Limb (tissue), 2 donors: ENCODE measurements around the gene CRTC3.
A peak's percentile ranks its signal among the peaks of the same experiment; 100 is the strongest.
"Not testable (repeated sequence)": the region's sequence is repeated elsewhere in the genome, so short reads cannot be mapped to it uniquely, and the experiment has no call there.

Experiments
- DNase-seq, 2 donors: peaks; one replicate each; pipeline ENCODE4 v3.0.0-alpha.2; 2016; ENCODE audit errors: extremely low spot score in 2 of 2

CRTC3 gene

DNA sequence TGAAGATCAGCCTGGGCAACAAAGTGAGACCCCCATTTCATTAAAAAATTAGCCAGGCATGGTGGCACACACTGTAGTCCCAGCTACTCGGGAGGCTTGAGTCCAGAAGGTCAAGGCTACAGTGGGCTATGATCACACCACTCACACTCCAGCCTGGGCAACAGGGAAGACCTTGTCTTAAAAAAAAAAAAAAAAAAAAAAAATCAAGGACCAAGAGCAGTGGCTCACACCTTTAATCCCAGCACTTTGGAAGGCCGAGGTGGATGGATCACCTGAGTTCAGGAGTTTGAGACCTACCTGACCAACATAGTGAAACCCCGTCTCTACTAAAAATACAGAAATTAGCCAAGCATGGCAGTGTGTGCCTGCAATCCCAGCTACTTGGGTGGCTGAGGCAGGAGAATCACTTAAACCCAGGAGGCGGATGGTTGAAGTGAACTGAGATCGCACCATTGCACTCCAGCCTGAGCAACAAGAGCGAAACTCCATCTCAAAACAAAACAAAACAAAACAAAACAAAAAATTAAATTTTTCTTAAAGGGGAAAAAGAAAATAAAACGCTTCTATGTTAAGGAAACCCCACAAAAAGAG is 138.1 kb downstream of the CRTC3 start:
- DNase-seq, result not testable (repeated sequence)

DNA sequence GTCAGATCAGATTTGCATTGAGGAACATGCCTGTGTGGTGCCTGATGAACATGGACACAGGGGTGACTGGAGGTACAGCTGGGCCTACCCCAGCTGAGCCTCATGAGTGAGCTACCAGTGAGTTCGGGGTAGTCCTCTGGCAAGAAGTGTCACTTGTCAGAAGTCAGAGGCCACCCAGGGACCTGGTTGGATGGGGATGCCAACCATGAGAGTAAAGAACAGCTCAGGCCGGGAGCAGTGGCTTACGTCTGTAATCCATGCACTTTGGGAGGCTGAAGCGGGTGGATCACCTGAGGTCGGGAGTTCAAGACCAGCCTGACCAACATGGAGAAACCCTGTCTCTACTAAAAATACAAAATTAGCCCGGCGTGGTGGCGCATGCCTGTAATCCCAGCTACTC is 140.9 kb downstream of the CRTC3 start:
- not testable (repeated sequence) for DNase-seq

DNA sequence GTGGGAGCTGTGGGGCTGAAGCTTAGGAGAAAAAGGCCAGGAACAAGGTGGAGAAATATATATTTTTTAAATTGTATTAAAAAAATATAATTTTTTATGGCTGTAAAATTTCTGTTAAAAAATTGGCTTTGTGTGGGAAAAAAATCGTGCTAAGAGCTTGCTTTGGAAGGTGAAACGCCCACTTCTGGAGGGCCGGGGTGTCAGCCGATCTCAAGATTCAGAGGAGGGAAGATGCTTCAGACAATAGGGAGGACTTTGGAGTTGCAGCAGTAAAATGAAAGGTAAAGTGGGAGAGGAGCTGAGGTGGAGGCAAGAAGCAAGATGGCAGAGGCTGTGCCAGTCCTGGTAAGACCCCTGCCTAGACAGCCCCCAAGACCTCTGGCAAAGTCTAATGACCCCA is 141.5 kb downstream of the CRTC3 start:
- no peak for DNase-seq

DNA sequence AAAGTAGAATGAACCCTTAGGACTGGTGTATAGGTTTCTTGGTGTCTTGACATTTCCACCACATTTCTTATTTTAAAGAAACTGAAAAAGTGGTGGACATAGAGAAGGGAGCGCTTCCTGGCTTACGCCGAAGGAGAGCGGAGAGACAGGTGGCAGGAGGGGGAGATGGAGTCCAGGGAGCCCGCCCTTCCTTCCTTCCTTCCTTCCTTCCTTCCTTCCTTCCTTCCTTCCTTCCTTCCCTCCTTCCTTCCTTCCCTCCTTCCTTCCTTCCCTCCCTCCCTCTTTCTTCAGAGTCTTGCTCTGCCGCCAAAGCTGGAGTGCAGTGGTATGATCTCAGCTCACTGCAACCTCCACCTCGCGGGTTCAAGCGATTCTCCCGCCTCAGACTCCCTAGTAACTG is 143.6 kb downstream of the CRTC3 start:
- DNase-seq, result not testable (repeated sequence)

DNA sequence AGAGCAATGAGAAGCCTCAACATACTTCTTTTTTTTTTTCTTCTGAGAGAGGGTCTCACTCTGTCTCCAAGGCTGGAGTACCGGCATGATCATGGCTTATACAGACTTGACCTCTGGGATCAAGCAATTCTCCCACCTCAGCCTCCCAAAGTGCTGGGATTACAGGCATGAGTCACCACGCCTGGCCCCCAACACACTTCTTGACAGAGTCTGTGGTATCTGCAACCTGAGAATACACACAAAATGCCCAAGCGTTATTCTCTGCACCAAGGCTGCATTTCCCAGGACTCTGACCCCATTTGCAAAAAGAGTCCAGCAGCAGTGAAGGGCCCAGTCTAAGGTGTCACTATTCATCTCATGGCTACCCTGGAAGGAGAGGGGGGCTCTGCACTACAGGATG is 144.8 kb downstream of the CRTC3 start:
- no peak for DNase-seq

DNA sequence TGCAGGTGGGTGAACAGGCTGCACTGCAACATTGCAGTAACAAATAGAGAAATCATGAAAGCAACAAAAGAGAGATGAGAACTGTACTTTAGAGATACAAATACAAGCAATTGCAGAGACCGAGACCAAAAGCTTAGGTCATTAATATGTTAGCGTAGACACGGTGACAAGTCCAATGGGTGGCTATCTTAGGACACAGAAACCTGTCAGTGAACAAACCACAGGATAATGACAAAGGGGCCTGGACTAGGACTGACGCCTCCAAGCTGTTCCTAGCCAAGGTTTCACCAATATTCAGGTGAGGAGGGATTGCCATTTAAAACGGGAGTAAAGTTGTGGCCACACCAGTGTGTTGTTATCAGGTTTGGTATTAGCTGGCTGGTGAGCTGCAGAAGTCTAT is 145.7 kb downstream of the CRTC3 start:
- no peak for DNase-seq

DNA sequence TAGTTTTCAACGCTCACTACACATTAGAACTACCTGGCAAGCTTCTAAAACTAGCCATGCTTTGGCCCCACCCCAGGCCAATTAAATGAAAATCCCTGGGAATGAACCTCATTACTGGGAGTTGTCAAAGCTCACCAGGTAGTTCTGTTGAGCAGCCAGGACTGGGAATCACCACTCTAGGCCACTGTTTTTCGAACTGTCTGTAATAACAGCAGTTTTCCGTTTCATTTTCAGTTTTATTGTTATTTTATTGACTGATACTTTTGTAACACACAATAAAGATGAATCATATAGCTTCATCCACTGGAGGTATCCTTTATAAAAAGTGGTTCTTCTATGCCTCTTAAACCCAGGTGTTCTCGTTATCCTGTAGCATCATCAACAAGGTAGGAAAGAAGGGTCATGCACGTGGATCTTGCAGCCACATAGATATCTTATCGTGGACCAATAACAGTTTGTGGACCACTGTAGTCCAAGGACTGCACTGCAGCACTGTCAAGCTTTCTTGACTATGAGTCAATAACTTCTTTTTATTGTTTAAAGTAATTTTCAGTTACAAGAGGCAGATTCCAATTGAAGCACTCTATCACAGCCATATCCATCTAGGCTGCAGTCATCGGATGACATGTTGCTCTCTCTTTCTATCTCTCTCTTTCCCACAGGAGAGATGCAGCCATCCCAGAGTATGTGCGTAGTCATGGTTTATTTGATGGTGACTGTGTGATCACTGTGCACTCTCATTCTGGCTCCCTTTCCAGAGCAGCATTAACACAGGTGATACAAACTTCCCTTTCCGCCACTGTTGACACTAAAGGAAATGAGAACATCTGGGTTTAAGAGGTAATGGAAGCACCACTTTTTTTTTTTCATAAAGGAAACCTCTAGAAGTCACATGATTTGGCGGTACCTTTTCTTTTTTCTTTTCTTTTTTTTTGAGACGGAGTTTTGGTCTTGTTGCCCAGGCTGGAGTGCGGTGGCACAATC is 148.4 kb downstream of the CRTC3 start:
- no peak for DNase-seq

DNA sequence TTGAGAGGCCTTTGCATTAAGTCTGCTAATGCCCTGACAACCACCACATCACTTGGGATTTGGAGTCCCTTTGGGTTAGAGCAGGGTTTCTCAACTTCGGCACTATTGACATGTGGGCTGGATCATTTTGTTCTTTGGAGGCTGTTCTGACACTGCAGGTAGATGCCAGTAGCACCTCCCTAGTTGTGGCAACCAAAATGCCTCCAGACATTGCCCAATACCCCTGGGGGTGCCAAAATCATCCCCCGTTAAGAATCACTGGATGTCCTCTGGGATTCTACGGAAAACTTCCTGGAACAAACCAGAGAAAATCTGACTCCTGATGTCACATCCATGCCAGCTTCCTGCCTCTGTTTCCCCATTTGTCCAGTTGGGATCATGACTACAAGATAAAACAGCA is 150.2 kb downstream of the CRTC3 start:
- no peak for DNase-seq

DNA sequence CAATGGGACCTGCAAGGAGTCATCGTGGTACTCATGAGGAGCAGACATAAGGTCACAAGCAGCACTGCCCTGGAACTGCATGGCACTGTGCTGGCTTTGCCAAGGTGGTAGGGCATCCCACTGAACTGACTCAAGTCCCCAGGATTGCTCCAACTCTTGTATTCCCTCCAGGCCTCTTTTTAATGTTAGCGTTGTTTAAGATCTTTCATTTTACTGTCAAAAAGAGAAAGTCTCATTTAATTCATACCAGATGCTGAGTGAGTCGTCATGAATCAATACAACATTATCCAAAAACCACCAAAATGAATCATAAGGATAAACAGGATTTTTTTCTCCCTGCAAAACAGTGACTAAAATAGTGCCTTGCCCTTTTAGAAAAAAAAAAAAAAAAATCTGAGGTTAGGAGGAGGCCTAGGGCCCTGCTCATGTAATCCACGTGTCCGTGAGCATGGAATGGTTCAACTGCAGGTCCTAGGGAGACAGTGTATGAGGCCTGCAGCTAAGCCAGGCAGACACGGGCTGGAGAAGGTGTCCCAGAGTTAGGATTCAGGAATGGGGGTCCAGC is 150.7 kb downstream of the CRTC3 start:
- DNase-seq, result peak in 1 of 2 donors; percentile 37

DNA sequence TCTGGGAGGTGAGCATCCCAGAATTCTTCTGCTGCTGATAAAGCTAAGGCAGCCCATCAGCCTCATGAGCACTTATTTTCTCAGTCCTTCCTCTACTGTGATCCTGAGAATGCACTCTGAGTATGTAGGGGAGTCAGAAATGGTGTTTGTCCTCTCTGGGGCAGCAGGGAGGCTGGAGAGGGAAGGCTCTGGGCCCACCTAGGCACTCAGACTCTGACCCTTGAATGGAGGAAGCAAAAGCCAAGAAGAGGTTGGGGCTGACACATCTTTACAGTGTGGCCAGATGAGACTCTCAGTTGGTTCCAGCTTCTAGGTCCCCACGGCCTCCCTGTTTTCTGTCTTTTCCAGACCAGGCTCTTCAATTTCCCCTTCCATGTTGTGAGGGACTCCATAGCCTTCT is 151.3 kb downstream of the CRTC3 start:
- DNase-seq, result no peak

DNA sequence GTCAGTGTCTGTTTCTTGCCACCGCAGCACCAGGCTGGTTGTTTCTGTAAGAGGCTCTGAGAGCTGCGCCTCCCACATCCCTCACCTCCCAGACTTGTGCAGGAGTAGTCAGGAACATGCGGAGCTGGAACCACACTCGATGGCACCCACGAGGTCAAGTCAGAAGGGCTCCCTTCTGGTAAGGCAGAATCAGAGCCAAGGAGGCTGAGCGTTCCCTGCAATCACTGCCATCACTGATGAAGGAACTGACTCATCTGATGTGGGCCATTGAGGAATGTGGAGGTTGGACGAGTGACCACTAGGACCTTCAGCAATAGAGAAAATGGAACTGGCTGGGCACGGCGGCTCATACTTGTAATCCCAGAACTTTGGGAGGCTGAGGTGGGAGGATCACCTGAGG is 151.8 kb downstream of the CRTC3 start:
- no peak for DNase-seq

DNA sequence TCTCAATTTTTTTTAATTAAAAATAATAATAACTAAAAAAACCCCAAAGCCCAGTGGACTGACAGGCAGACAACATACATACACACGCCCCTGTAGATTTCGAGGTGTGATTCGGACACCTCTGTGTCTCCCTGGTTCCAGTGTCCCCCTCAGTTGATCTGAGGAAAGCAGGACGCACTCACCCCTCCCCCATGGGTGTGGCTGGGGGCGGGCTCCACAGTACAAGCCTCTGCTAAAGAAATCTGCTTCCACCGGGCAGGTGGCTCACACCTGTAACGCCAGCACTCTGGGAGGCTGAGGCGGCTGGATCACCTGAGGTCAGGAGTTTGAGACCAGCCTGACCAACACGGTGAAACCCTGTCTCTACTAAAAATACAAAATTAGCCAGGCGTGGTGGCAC is 153.6 kb downstream of the CRTC3 start:
- no peak for DNase-seq

DNA sequence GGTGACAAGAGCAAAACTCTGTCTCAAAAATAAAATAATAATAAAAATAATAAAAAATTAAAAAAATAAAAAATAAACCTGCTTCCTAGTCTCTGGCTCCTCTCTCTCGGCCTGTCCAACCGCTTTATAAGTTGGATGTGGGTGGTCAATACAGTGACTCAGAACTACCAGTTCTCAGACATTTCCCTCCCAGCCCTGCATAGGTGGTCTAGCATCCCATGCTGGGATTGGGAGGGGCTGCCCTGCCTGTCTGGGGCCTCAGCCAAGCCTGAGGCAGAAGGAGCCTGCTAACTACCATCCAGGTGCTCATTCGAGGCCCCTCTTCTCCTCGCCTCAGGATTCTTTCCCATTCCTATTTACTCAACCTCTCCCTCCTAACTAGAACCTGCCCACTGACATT is 154.2 kb downstream of the CRTC3 start:
- no peak for DNase-seq

DNA sequence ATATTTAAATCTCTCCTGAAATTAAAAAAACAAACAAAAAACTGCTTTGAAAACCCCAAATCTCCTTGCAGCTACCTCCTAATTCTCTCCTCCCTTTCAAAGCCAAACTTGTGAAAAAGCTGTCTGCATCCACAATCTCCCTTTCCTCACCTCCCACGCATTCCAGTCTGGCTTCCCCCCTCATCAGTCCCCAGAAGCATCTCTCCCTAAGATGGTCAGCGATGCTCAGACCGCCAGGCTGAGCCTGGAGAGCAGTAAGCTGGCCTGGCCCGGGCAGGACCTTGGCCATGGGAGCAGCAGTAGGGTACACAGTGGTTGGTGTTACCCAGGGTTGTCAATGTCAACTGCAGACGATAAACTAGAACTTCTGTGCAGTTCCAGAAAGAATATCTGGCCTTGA is 154.6 kb downstream of the CRTC3 start:
- DNase-seq, result no peak

DNA sequence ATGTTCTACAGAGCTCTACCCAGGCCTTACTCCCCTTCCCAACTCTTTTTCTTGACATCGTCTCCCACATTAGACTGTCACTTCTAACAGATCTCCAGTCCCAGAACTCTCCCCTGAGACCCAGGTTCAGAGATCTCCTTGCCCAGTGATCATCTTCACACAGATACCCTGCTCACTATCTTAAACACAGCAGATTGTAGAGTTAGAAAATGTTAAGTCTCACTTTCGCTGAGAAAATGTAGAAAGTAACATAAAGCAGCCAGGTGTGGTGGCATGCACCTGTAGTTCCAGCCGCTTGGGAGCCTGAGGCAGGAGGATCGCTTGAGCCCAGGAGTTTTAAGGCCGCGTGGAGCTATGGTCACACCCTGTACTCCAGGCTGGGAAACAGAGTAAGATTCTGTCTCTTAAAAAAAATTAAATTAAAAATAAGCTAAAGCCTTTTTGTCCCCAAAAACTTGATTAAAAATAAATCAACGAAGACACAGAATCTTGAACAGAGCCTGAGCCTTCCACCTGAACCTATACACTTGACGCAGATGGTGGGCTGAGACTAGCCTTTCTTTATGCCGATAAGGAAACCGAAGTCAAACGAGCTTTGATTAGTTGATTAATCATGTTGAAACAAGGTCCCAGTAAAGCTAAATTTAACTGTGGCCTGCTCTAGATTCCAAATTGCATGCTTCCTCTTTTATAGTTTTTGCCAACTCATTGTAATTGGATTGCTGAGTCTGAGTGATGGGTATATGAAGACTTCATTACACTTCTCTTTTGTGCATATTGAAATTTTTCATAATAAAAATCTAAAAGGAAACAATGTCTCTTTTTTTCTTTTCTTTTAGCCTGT is 156.1 kb downstream of the CRTC3 start:
- DNase-seq, result no peak

DNA sequence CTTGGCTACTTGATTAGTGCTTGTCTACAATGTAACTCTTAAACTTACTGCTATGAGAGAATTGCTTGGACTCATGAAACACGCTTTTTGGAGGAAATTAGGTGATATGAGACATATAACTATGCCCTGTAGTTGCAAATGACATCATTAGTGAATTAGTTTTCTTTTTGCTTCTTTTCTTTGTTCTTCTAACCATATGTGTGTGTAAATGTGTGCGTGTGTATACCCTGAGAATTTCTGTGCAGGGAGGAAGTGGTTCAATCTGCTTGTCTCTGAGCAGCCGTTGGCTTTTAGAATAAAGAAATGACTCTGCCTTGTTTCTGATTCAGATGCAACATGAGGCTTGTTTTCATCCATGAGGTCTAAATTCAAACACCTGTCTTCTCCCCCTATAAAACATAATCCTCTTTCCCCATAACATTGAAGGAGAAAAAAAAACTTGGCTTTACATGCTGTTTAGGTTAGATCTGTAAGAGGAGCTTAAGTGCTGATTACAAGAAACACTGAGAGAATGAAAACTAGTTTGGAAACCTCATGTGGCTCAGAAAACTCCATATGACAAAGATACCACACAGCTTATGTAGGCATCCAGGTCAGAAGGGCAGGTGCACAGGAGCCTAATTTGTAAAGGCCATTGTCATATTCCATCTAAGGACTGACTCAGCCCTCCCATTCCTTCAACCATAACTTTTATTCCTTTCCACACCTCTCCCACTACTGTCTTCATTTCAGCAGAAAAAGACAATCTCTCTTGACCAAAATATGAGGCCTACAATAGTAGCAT is 156.9 kb downstream of the CRTC3 start:
- DNase-seq, result no peak

DNA sequence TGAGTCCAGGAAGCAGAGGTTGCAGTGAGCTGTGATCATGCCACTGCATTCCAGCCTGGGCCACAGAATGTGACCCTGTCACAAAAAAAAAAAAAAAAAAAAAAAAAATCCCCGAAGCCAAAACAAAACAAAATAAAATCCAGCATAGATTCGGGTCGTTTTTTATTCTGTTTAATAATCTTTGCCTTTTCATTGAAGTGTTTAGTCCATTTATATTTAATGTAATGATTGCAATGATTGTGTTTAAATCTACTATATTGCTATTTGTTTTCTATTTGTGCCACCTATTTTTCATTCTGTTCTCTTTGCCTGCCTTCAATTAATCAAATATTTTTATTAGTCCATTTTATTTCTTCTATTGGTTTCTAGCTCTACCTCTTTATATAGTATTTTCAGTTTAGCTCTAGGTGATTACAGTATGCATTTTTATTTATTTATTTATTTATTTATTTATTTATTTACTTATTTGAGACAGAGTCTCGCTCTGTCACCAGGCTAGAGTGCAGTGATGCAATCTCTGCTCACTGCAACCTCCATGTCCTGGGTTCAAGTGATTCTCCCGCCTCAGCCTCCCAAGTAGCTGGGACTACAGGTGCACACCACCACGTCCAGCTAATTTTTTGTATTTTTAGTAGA is 159.7 kb downstream of the CRTC3 start:
- DNase-seq, result not testable (repeated sequence)

DNA sequence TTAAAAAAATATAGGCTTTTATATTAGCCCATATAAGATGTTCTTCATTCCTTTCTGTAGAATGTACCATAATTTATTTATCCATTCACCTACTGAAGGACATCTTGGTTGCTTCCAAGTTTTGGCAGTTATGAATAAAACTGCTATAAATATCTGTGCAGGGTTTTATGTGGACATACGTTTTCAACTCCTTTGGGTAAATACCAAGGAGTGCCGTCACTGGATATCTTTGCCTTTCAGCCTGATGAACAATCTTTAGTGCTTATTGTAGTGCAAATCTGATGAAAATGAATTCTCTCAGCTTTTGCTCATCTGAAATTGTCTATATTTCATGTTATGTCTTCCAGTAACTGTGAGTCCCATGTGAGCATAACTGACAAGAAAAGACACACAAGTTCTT is 160.9 kb downstream of the CRTC3 start:
- no peak for DNase-seq

DNA sequence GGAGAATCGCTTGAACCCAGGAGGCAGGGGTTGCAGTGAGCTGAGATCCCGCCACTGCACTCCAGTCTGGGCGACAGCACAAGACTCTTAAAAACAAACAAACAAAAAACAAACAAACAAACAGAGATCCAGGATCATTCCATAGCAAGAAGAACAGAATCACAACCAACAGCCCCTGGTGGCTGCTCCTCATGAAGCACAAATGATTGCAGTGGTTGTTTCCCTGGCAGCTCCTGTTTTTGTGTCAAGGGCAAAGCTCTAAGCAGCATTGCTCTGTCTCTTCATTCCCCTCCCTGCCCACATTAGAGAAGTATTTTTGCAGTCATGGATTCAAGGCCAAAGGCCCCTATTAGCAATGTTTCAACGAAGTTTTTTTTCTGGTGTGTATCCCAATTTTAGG is 161.6 kb downstream of the CRTC3 start:
- DNase-seq, result no peak

DNA sequence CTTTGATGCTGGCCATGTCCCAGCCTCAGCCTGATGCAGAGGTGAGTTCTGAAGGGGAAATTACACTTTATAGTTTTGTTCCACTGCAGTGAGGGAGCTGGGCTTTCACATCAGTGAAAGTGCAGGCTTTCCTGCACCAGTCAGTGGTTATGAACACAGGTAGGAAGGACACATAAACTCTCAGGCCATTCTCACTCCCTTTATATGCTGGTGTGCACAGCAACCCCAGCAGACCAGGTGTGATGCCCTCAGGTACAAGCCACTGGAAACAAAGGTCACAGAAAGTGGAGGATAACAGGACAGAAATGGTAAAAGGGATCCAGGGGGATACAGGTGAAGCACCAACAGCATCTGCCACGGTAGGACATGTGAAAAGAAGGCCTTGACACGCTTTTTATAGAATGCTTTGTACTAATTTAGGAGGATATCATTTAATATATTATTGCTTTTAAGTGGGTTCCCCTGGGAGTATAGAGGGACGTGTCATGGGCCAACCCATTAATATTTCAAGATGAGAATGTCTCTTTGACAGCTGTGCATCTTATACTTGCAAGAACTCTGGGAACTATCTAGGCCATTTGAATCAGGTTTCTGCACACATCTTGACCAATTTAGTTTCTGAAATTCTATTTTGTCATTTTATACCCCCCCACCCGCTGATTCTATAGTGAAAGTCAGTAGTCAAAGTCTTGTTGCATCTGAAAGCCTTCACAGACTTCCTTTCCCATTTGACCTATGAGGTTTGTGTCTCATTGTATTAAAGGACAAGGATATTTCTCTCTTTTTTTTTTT is 162.5 kb downstream of the CRTC3 start:
- DNase-seq, result no peak
